ENCODE measurements around the gene WNT5A. TPM values are rescaled to one million over a fixed set of nuclear protein-coding genes. Genes with fewer than 3 reads are reported as not detected.

The WNT5A gene
- polyA plus RNA-seq (2011; rRNA removed) (0.10 and 0.17 TPM in 2 replicates), polyA plus RNA-seq (2017; fragmentation: RNase III; extraction: RNeasy Plus Mini Kit Qiagen cat#74134 plus additional on column Dnase treatment) (0.55 to 1.3 TPM (median 1.1 TPM) in 3 replicates), polyA minus RNA-seq (2011; rRNA and poly(A)+ RNA removed) (0.19 and 0.50 TPM in 2 replicates)
- 0.13 and 0.21 TPM in 2 replicates for polyA plus RNA-seq (2012; cell fraction: cytosol; rRNA removed)
- 0.12 and 0.70 TPM in 2 replicates for polyA plus RNA-seq (2012; cell fraction: nucleus; rRNA removed)

GRCh38 chr3:55486857-55487380 lies at the start of gene WNT5A:
Gene WNT5A, minus strand, starts transcription at chr3:55487306. Its CDS starts 321 bp downstream, at chr3:55486985.
- Histone ChIP-seq H3K4me3 (peak within 1 kb of the TSS; percentile 65), H3K9me3 (no peaks in the 10 kb centered on the region), H3K4me1 (peaks cover 4% of the 10 kb centered on the region; the same call in 1 of the 3 replicates), H3K4me2 (peak within 1 kb of the TSS; percentile 97), H3K27ac (peak within 1 kb of the TSS; percentile 51 to 81; a peak in 4 of 6 replicates)
- peak in 1 of 2 experiments; percentile 41 for DNase-seq (ENCODE audit: low read depth in 1 of 2, low spot score in 1 of 2)
- TF ChIP-seq PBX3 (IDR thresholded peaks at IDR 0.05) (no peak), HDAC2 (IDR thresholded peaks at IDR 0.05) (0 out of 2 replicates have a peak, but pooled peaks have one; percentile 18)
- ATAC-seq = peak; percentile 60 to 64
- WGBS (ENCODE audit: missing lambda C conversion rate) = 6% methylated on average over 3 of the region's 52 CpGs
- CTCF ChIA-PET = interaction anchor here (0.7 to 1.7 kb wide), 6 partner anchors 9 to 768 kb away, joined by 3 to 5 read pairs (median 3); no protein-coding TSS in a partner anchor
- FAIRE-seq = no peak
- POLR2A ChIA-PET = no interaction called here

DNA sequence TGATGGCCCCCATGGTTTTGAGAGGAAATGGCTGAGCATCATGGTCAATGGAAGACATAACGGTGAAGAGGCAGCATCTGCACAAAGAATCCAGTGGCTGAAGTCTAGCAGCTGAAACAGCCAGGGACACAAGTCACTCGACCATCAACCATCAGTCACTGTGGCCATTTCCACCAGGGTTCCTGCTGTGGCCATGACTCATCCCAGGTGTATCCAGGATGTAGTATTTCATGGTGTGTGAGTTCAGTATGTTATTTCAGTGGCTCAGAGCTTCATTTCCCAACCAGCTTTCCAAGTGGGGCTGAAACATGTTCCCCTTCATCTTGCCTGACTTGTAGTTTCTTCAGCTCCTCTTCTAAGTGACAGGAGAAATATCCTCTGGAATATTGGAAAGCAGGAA lies 47.8 kb upstream of the WNT5A start:
- Histone ChIP-seq H3K4me1 (no peaks in the 10 kb centered on the region), H3K27ac (no peak overlapping the region), H3K4me3 (no peak overlapping the region), H3K4me2 (no peak overlapping the region), H3K9me3 (no peaks in the 10 kb centered on the region)
- DNase-seq (ENCODE audit: low read depth in 1 of 2, low spot score in 1 of 2) (no peak), ATAC-seq (no peak), FAIRE-seq (no peak)
- ChIA-PET CTCF (no interaction called here), POLR2A (no interaction called here)
- WGBS (ENCODE audit: missing lambda C conversion rate) = 0% methylated on average over 2 of the region's 2 CpGs
- TF ChIP-seq ZNF302 (CRISPR knock-in tag; IDR thresholded peaks at IDR 0.05) (no peak), FOSL2 (IDR thresholded peaks at IDR 0.05) (no peak), FOSL2 (CRISPR knock-in tag; IDR thresholded peaks at IDR 0.05) (no peak), BHLHE40 (IDR thresholded peaks at IDR 0.05; ENCODE audit: low read depth, low read length) (no peak)

GRCh38 chr3:55532806-55533205 lies 45.7 kb upstream of the WNT5A start:
- no peak overlapping the region for H3K27ac ChIP-seq
- ChIA-PET CTCF (no interaction called here), POLR2A (no interaction called here)
- no peak overlapping the region for H3K4me3 ChIP-seq
- H3K9me3 ChIP-seq = no peaks in the 10 kb centered on the region
- WGBS (ENCODE audit: missing lambda C conversion rate) = 39% methylated on average over 2 of the region's 3 CpGs
- no peak overlapping the region for H3K4me2 ChIP-seq
- no peak for TF ChIP-seq ESRRA (IDR thresholded peaks at IDR 0.05; ENCODE audit: borderline replicate concordance, low read length)
- ATAC-seq = no peak
- no peaks in the 10 kb centered on the region for H3K4me1 ChIP-seq
- FAIRE-seq = no peak
- no peak for DNase-seq (ENCODE audit: low read depth in 1 of 2, low spot score in 1 of 2)

- H3K27ac ChIP-seq = no peak overlapping the region
- no peaks in the 10 kb centered on the region for H3K9me3 ChIP-seq
- CTCF ChIA-PET = no interaction called here
- FAIRE-seq (no peak), ATAC-seq (no peak), DNase-seq (ENCODE audit: low read depth in 1 of 2, low spot score in 1 of 2) (no peak)
- POLR2A ChIA-PET = no interaction called here
- TF ChIP-seq ZSCAN20 (CRISPR knock-in tag; IDR thresholded peaks at IDR 0.05) = no peak
- no peak for TF ChIP-seq CEBPB (IDR thresholded peaks at IDR 0.05)
- TF ChIP-seq HEYL (CRISPR knock-in tag; IDR thresholded peaks at IDR 0.05) = no peak
- TF ChIP-seq, protein P1, sequence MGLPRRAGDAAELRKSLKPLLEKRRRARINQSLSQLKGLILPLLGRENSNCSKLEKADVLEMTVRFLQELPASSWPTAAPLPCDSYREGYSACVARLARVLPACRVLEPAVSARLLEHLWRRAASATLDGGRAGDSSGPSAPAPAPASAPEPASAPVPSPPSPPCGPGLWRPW (IDR thresholded peaks at IDR 0.05) = no peak
- H3K4me3 ChIP-seq = no peak overlapping the region
- no peaks in the 10 kb centered on the region for H3K4me1 ChIP-seq
- WGBS (ENCODE audit: missing lambda C conversion rate) = 0% methylated on average over 1 of the region's 1 CpG
- no peak overlapping the region for H3K4me2 ChIP-seq
Observed at GRCh38 chr3:55531321-55531720, 44.2 kb upstream of the WNT5A start.

DNA sequence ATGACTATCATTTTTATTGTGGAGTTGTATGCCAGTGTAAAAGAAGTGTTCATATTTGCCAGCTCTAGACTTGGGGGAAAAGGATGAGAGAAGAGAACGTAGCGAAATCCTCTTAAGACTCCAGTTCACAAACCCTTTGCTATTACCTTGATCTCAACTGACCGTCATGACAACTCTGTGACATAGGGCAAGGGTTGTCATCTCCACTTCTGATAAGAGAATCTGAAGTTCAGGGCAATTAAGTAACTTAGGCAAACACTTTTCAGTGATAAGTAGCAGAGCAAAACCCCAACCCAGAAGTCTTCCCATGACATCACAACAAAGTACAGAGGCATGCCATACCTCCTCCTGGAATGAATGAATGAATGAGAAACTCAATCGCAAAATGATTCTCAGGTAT lies 40.3 kb upstream of the WNT5A start:
- Histone ChIP-seq H3K4me3 (no peak overlapping the region), H3K4me1 (no peaks in the 10 kb centered on the region), H3K27ac (no peak overlapping the region), H3K9me3 (no peaks in the 10 kb centered on the region), H3K4me2 (no peak overlapping the region)
- no peak for ATAC-seq
- no peak for FAIRE-seq
- ChIA-PET CTCF (no interaction called here), POLR2A (no interaction called here)
- no peak for DNase-seq (ENCODE audit: low read depth in 1 of 2, low spot score in 1 of 2)
- TF ChIP-seq CTCF (IDR thresholded peaks at IDR 0.05) (no peak), GATA3 (IDR thresholded peaks at IDR 0.05; ENCODE audit: borderline replicate concordance) (no peak), NFE2L2 (conservative IDR thresholded peaks at IDR 0.05; ENCODE audit: low read length) (no peak)
- TF ChIP-seq, protein P2, sequence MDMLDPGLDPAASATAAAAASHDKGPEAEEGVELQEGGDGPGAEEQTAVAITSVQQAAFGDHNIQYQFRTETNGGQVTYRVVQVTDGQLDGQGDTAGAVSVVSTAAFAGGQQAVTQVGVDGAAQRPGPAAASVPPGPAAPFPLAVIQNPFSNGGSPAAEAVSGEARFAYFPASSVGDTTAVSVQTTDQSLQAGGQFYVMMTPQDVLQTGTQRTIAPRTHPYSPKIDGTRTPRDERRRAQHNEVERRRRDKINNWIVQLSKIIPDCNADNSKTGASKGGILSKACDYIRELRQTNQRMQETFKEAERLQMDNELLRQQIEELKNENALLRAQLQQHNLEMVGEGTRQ (IDR thresholded peaks at IDR 0.05) = no peak
- WGBS (ENCODE audit: missing lambda C conversion rate) = 64% methylated on average over 4 of the region's 4 CpGs
